PC-9 (cell line): Measurements from ENCODE around the gene AP3B1. TPM values are rescaled to one million over a fixed set of nuclear protein-coding genes. Genes with fewer than 3 reads are reported as not detected.

ENCODE experiments used
- BruUV-seq: library from RNA; stranded (reverse); fragments of 400-500 nt; replicated peaks from 2 replicates; lab custom pipeline; 2021; lab: Mats Ljungman, UMichigan
- CTCF ChIA-PET: fragments of 300-600 bp; sonication (Branson Sonifier 250); formaldehyde crosslinking; loops from one replicate; lab custom pipeline; 2022; ENCODE audit warnings: antibody characterized with exemption; lab: Charles Lee
- POLR2A ChIA-PET: fragments of 300-600 bp; sonication (Branson Sonifier 250); formaldehyde crosslinking; loops from one replicate; lab custom pipeline; 2022; ENCODE audit warnings: antibody characterized with exemption; ENCODE audit not compliant: unreplicated experiment; lab: Charles Lee
- DNase-seq, 2 experiments: peaks; one replicate each; pipeline versions ENCODE4 v3.0.0 to v3.0.0-alpha.2; 2015 to 2022; ENCODE audit warnings: mixed read lengths in 1 of 2
- H2AFZ ChIP-seq: fragments of 200-600 bp; sonication (generic); 2 replicates; pipeline ENCODE4 v1.8.1; 2017; ENCODE audit warnings: antibody characterized with exemption
- H3F3A ChIP-seq: fragments of 200-600 bp; sonication (generic); 2 replicates; pipeline ENCODE4 v1.8.1; 2017; ENCODE audit warnings: antibody characterized with exemption, mild to moderate bottlenecking, low read depth; ENCODE audit not compliant: insufficient read depth
- H3K27ac ChIP-seq: fragments of 200-600 bp; sonication (generic); 2 replicates; pipeline ENCODE4 v1.6.1; 2016; ENCODE audit warnings: mixed run types
- H3K27me3 ChIP-seq: fragments of 200-600 bp; sonication (generic); 2 replicates; pipeline ENCODE4 v1.6.1; 2016; ENCODE audit warnings: low read depth, mixed run types; ENCODE audit not compliant: insufficient read depth
- H3K36me3 ChIP-seq: fragments of 200-600 bp; sonication (generic); 2 replicates; pipeline ENCODE4 v1.6.1; 2016; ENCODE audit warnings: low read depth, mixed run types
- H3K4me1 ChIP-seq: fragments of 200-600 bp; sonication (generic); replicated peaks from 2 replicates; pipeline ENCODE4 v1.6.1; 2016; ENCODE audit warnings: mixed run types; ENCODE audit not compliant: insufficient read depth
- H3K4me2 ChIP-seq: fragments of 200-600 bp; sonication (generic); 2 replicates; pipeline ENCODE4 v1.6.1; 2017; ENCODE audit warnings: mixed run types
- H3K4me3 ChIP-seq: fragments of 200-600 bp; sonication (generic); 2 replicates; pipeline ENCODE4 v1.6.1; 2016; ENCODE audit warnings: mixed run types
- H3K79me2 ChIP-seq: fragments of 200-600 bp; sonication (generic); 2 replicates; pipeline ENCODE4 v1.6.1; 2017; ENCODE audit warnings: low read depth, mixed run types
- H3K9me2 ChIP-seq: fragments of 200-600 bp; sonication (generic); 2 replicates; pipeline ENCODE4 v1.8.1; 2017; ENCODE audit warnings: mild to moderate bottlenecking; ENCODE audit not compliant: insufficient read depth
- H3K9me3 ChIP-seq: fragments of 200-600 bp; sonication (generic); 2 replicates; pipeline ENCODE4 v1.8.1; 2016; ENCODE audit warnings: low read depth; ENCODE audit not compliant: insufficient read depth
- H4K20me1 ChIP-seq: fragments of 200-600 bp; sonication (generic); 2 replicates; pipeline ENCODE4 v1.8.1; 2017; ENCODE audit not compliant: insufficient read depth
- EZH2 ChIP-seq: fragments of 200-600 bp; sonication (generic); IDR thresholded peaks from 2 replicates; pipeline ENCODE4 v1.8.0; 2017; ENCODE audit warnings: antibody characterized with exemption, low read depth
- intact Hi-C: fragments of 100-400 bp; cut with micrococcal nuclease; formaldehyde crosslinking; loops from one replicate; pipeline ENCODE4 v1.10.0; 2022; ENCODE audit not compliant: unreplicated experiment
- total RNA-seq: library from RNA; stranded (reverse); gene quantifications from 2 replicates; pipeline ENCODE4 v1.2.3, GENCODE V29; 2021
- TF ChIP-seq, protein P1 (sequence below): fragments of 200-600 bp; sonication (generic); conservative IDR thresholded peaks from 2 replicates; pipeline ENCODE4 v1.6.1; 2017; ENCODE audit warnings: mixed run types, antibody characterized with exemption, mild to moderate bottlenecking, moderate library complexity

AP3B1 gene
- total RNA-seq, 1 experiment from 2014 or later: 44.0 TPM

DNA sequence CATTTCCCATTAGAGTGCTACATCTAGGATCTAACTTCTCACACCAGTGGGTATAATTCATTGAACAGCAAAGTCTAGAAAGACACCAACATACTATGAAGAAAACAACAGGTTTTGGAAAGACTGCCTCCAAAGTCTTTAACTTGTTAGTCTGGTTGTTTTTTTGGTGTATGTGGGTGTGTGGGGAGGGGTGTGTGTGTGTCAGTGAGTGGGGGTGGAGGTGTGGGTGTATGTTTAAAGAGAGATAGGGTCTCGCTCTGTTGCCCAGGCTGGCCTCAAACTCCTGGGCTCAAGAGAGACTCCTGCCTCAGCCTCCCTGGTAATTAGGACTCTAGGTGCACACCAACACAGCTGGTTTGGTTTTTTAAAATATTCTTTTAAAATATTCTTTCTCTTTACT is 59.7 kb downstream of the AP3B1 start:
- TF ChIP-seq EZH2: no peak
- TF ChIP-seq, protein P1, sequence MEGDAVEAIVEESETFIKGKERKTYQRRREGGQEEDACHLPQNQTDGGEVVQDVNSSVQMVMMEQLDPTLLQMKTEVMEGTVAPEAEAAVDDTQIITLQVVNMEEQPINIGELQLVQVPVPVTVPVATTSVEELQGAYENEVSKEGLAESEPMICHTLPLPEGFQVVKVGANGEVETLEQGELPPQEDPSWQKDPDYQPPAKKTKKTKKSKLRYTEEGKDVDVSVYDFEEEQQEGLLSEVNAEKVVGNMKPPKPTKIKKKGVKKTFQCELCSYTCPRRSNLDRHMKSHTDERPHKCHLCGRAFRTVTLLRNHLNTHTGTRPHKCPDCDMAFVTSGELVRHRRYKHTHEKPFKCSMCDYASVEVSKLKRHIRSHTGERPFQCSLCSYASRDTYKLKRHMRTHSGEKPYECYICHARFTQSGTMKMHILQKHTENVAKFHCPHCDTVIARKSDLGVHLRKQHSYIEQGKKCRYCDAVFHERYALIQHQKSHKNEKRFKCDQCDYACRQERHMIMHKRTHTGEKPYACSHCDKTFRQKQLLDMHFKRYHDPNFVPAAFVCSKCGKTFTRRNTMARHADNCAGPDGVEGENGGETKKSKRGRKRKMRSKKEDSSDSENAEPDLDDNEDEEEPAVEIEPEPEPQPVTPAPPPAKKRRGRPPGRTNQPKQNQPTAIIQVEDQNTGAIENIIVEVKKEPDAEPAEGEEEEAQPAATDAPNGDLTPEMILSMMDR: no peak
- no peak overlapping the region for H3K4me2 ChIP-seq
- DNase-seq: no peak
- H3K79me2 ChIP-seq: peaks cover 3% of the 10 kb centered on the region
- H3K9me3 ChIP-seq: no peaks in the 10 kb centered on the region
- no TSS peak for BruUV-seq
- POLR2A ChIA-PET: no interaction called here
- H2AFZ ChIP-seq: no peak overlapping the region
- no peaks in the 10 kb centered on the region for H3F3A ChIP-seq
- no peaks in the 10 kb centered on the region; the same call in 1 of the 2 replicates for H3K9me2 ChIP-seq
- no peak overlapping the region for H3K4me3 ChIP-seq
- H3K4me1 ChIP-seq: no peaks in the 10 kb centered on the region
- no peak overlapping the region for H3K27ac ChIP-seq
- no peaks in the 10 kb centered on the region for H4K20me1 ChIP-seq
- intact Hi-C loops: no loop called here
- CTCF ChIA-PET: no interaction called here
- no peaks in the 10 kb centered on the region for H3K36me3 ChIP-seq
- no peaks in the 10 kb centered on the region for H3K27me3 ChIP-seq

DNA sequence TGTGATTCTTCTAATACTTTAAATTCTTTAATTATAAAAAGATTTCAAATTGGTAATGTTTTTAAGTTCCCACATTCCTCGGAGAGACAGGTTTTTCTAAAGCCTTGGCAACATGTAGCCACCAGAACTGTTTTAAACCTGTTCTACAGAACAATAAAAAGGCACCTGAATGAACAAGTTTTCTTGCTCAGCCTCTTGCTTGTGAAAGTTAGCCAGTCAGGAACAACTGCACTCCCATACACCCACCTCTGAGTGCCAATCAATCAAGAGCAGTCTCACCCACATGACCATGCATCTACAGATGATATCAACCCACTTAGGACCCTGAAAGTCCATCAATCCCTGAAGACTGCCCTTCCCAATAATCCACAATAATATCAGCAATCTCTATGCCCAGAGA is 62.3 kb downstream of the AP3B1 start:
- no peaks in the 10 kb centered on the region for H3K36me3 ChIP-seq
- intact Hi-C loops: no loop called here
- ChIA-PET POLR2A (no interaction called here), CTCF (no interaction called here)
- no peaks in the 10 kb centered on the region for H3F3A ChIP-seq
- no peaks in the 10 kb centered on the region for H3K27me3 ChIP-seq
- H3K4me3 ChIP-seq: no peak overlapping the region
- peaks cover 3% of the 10 kb centered on the region for H3K79me2 ChIP-seq
- no peak overlapping the region for H3K4me2 ChIP-seq
- H4K20me1 ChIP-seq: no peaks in the 10 kb centered on the region
- H3K27ac ChIP-seq: no peak overlapping the region
- no peak for DNase-seq
- H3K9me2 ChIP-seq: no peaks in the 10 kb centered on the region
- no peak overlapping the region for H2AFZ ChIP-seq
- TF ChIP-seq, protein P1: no peak
- TF ChIP-seq EZH2: no peak
- no peaks in the 10 kb centered on the region for H3K4me1 ChIP-seq
- no peaks in the 10 kb centered on the region for H3K9me3 ChIP-seq
- BruUV-seq: no TSS peak

DNA sequence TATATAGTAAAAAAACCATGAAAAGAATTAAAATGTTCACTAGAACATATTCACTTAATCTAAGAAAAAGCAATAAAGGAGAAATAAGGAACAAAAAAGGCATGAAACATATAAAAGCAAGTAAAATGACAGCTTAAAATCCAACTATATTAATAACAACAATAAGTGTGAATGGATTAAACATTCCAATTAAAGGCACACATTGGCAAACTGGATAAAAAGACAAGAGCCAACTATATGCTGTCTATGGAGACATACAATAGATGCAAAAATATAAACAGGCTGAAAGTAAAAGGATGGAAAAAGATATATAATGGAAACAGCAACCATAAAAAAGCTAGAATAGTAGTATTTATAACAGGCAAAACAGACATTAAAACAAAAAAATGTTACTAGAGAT is 70.1 kb downstream of the AP3B1 start:
- Histone ChIP-seq H3K4me1 (no peaks in the 10 kb centered on the region), H3F3A (no peaks in the 10 kb centered on the region; the same call in 1 of the 2 replicates), H2AFZ (no peak overlapping the region), H3K9me3 (no peaks in the 10 kb centered on the region), H3K27me3 (no peaks in the 10 kb centered on the region), H3K9me2 (no peaks in the 10 kb centered on the region), H3K27ac (no peak overlapping the region), H3K4me2 (no peak overlapping the region), H3K79me2 (no peaks in the 10 kb centered on the region), H3K36me3 (peaks cover 10% of the 10 kb centered on the region; the same call in 1 of the 2 replicates), H4K20me1 (no peaks in the 10 kb centered on the region), H3K4me3 (no peak overlapping the region)
- CTCF ChIA-PET: no interaction called here
- TF ChIP-seq, protein P1: no peak
- TF ChIP-seq EZH2: no peak
- no peak for DNase-seq
- POLR2A ChIA-PET: no interaction called here
- no TSS peak for BruUV-seq
- intact Hi-C loops: no loop called here
